GM19043 (cell line): ENCODE results near the gene CTAG1A.
"Not testable (repeated sequence)": the region's sequence is repeated elsewhere in the genome, so short reads cannot be mapped to it uniquely, and the experiment has no call there.

Experiments
- ATAC-seq: cut with Tn5 transposase; IDR thresholded peaks from one replicate; pipeline ENCODE4 v1.9.1; 2021; ENCODE audit warnings: low read depth; ENCODE audit not compliant: unreplicated experiment

Gene CTAG1A

DNA sequence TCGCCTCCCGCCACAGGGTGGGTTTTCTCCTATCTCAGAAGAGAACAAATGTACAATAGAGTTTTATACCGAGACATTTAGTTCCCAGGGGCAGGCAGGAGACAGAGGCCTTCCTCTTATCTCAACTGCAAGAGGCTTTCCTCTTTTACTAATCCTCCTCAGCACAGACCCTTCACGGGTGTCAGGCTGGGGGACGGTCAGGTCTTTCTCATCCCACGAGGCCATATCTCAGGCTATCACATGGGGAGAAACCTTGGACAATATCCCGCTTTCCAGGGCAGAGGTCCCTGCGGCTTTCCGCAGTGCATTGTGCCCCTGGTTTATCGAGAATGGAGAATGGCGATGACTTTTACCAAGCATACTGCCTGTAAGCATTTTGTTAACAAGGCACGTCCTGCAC is 23.9 kb downstream of the CTAG1A start:
- ATAC-seq = not testable (repeated sequence)

- ATAC-seq = not testable (repeated sequence)
These were observed 26.2 kb downstream of the CTAG1A start for GRCh38 chrX:154611146-154611545.

DNA sequence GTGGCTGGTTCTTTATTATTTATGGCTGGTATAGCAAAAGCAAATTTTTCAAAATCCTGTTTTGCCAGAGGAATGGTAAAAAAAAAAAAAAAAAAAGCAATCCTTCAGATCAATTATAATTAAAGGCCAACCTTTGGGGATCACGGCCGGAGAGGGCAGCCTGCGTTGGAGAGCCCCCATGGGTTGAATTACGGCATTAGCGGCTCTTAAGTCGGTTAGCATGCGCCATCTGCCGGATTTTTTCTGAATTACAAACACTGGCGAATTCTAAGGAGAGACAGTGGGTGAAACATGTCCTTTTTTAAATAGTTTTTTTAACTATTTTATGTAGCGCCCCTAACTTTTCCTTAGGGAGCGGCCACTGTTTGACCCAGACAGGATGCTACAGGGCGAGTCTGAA is 28.7 kb downstream of the CTAG1A start:
- not testable (repeated sequence) for ATAC-seq

- not testable (repeated sequence) for ATAC-seq
These were observed 34.2 kb downstream of the CTAG1A start, which contains the start of gene CTAG1B for GRCh38 chrX:154619182-154619581. Gene CTAG1B, minus strand, starts transcription at chrX:154619282. Its CDS starts 64 bp downstream, at chrX:154619218.

- not testable (repeated sequence) for ATAC-seq
These were observed 36.0 kb downstream of the CTAG1A start for GRCh38 chrX:154620767-154621414.

DNA sequence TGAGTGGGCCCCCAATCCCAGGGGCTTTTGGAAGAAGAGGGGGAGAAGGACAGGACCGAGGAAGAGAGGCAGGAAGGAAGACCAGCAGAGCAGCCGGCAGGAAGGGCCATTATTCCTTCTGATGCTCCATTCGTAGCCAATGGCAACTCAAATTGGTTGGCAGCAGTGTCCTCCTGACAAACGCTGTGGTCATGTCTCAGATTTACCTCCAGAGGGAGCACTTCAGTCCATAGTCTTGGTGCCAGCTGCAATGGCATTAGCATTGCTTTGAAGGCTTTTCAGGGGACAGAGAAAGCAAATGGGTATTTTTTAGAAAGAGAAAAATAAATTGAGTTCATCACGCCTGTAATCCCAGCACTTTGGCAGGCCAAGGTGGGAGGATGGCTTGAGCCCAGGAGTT is 44.0 kb downstream of the CTAG1A start:
- not testable (repeated sequence) for ATAC-seq

- ATAC-seq = not testable (repeated sequence)
These were observed 46.0 kb downstream of the CTAG1A start for GRCh38 chrX:154630949-154631348.

DNA sequence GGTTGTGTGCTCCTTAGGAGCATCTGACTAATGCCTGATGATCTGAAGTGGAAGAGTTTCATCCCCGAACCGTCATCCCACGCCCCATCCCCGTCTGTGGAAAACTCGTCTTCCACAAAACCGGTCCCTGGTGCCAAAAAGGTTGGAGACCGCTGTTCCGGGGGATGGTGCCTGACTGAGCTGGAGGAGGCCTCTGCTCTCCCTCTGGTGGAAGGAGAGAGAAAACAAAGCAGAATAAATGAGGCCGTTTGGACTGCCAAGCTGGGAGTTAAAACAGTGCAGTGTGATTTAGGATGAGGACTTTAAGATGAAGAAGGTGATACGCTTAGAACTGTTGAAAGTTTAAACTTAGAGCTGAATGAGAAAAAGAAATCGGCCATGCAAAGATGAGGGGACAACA is 48.7 kb downstream of the CTAG1A start:
- ATAC-seq = not testable (repeated sequence)
